NCI-H510A treated with DMSO at 0.1 percent for 48 hours (cell line): ENCODE results near the gene CCDC154.

Source experiments
- DNase-seq: peaks from one replicate; lab custom pipeline; 2025; lab: John Stamatoyannopoulos, UW

The CCDC154 gene

DNA sequence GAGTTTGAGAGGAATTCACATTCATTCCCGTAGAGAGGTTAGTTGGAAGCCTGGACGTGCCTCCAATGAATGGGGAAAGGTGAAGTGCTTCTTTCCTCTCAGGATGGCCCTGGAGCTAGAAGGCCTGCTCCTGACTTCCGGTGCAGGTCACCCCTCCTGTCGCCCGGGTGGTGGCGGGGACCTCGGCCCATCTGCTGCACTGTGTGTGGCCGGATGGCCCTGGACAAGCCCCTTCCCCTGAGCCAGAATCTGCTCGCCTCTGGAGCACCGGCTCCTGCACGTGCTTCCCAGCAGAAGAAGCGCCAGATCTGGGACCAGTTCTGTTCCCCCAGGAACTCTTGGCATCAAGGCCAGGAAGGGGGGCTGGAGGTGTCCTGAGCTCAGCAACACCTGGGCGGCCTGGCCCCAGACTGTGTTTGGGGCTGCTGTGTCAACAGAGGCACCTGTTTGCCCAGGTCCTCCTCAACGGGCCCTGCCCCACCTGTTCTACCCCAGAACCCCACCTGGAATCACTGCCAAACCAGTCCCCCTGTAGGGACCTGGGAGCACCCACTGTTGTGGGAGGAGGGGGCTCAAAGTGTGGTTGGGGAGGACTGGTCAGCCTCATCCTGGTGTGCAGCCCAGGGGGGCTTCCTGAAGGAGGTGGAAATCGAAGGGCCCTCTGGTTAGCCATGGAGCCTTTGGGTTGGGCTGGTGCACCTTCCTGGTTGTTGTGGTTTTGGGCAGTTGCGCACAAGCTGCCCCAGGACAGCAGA, 18.6 kb downstream of the CCDC154 start:
- no peak for DNase-seq

DNA sequence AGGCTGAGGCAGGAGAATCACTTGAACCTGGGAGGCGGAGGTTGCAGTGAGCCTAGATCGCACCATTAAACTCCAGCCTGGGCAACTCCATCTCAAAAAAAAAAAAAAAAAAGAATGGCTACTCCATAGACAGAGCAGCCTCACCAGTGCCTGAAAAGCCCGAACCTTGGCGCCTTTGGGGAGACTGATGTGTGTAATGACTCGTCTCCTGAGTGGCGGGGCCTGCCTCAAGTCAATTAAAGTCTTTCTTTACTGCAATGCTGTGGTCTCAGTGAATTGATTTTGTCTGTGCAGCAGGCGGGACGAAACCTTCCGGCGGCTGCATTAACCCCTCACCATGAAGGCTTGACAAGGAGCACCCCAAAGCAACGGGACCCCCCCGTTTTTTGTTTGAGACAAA, 20.3 kb downstream of the CCDC154 start:
- DNase-seq = no peak

DNA sequence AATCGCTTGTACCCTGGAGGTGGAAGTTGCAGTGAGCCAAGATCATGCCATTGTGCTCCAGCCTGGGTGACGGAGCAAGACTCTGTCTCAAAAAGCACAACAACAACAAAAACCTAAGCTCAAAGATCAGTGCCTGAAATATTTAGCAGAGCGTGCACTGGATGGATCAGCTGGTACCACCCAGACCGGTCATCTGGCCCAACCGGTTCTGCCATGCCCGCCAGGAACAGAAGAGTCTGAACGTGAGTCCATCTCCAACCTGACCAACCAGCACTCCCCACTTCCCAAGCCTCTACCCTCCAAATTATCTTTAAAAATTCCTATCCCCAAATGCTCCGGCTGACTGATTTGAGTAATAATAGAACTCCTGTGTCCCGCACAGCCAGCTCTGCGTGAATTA, 22.3 kb downstream of the CCDC154 start:
- no peak for DNase-seq

DNA sequence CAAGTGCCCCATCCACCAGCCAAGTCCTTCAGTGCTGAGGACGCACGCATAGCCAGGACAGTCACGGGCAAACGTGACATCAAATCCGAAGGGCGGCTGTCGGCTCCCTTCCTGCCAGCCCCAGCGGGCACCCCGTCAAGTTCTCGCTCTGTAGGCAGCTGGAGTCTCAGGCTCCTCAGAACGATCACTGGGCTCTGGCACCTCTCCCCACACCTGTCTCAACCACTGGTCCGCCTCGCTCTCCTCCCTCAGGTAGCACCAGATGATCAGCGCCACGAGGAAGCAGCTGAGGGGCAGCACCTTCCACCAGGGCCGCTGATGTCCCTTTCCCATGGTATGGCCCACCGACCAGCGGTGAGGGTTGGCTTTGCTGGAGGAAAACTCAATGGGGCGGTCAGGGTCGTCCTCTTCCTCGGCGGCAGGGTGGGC, 24.2 kb downstream of the CCDC154 start:
- DNase-seq = no peak

DNA sequence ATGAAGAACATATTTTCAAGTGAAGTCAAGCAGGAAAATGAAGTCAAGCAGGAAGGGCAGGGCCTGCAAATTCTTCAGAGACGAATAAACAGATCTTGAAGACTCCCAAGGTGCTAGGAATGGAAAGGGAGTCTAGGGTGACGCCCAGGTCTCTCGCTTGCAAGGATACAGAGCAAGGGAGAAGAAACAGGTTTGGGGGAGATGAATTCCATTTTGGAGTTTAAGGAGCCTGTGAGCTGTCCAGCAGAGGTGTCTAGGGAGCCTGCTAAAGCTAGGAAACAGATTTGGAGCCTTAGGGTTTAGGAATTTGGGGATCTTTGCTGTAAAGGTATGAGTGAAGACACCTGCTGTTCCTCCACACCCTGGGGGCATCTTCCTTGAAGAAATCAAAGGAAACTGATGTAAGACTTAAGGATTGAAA, 27.8 kb downstream of the CCDC154 start:
- no peak for DNase-seq

DNA sequence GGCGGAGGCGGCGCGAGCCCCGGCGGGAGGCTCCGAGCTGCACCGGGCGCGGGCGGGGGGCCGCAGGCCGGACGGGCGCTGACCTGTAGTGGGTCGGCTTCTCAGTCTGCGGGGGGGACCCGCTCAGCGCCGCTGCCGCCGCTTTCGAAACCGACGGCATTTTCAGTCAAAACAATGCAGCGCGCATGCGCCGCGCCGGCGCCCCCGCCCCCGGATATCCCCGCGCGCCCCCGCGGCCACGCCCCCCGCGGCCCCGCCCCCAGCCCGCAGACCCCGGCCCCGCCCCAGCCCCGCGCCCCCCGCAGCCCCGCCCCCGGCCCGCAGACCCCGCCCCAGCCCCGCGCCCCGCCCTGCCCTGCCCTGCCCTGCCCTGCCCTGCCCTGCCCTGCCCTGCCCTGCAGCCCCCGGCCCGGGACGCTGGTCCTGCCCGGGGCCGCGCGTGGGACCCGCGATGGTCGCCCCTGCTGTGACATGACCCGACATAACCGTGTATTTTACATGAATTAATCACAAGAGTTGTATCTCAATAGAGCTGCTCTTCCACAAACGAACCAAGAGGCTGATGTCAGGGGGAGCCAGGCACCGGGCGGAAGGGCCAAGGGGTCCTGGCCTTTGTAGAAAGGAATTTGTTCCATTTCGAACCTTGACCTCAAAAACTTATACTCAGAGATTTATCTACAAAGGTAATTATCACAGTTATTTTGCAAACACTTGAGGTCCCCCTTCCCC, 29.7 kb downstream of the CCDC154 start, which contains the start of gene UNKL:
Gene UNKL, minus strand, starts transcription at position 173 of the 729 bp plus-strand sequence. Its CDS starts 13 bp downstream, at position 160.
- DNase-seq = no peak

DNA sequence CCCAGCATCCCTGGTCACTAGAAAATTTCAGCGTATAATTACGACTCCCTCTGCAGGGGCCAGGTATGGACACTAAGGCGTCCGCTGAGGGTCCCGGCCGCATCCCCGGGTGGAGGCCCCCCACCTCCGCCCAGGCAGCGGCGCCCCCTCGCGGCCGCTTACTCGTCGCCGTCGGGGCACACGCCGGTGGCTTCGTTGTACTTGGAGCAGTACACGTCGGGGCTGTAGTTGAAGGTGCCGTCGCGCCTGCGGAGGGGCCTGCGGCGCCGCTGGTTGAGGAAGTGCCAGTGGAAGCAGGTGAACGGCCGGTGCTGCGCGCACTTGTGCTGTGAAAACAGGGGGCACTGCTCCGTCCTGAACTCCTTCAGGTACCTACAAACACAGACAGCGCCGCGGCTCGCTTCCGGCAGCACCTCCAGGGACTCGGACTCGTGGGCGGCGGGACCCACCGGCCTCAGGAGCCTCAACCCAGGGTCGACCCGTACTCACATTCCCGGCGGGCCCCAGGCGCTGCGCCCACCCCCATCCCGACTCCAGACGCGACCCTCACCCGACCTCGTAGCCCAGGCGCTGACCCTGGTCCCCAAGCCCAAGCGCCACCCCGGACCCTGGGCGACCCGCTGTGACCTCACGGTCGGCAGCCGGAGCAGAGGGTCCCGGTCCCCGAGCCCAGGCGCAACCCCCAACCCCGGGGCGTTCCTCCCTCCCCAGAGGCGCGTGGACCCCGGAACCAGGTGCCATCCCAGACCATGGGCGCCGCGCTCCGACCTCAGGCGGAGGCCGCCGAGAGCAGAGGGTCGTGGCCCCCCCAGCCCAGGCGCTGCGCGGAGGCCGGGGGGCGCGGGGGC, 30.4 kb downstream of the CCDC154 start:
- no peak for DNase-seq

DNA sequence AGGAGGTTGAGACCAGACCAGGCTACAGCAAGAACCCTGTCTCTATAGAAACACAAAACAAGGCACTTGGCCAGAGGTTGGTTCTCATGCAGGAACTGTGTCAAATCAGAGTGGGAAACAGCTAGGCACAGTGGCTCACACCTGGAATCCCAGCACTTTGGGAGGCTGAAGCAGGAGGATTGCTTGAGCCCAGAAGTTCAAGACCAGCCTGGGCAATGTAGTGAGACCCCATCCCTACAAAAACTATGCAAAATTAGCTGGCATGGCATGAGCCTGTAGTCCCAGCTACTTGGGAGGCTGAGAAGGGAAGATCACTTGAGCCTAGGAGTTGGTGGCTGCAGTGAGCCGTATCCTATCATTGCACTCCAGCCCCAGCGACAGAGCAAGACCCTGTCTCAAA, 31.5 kb downstream of the CCDC154 start:
- DNase-seq = no peak

DNA sequence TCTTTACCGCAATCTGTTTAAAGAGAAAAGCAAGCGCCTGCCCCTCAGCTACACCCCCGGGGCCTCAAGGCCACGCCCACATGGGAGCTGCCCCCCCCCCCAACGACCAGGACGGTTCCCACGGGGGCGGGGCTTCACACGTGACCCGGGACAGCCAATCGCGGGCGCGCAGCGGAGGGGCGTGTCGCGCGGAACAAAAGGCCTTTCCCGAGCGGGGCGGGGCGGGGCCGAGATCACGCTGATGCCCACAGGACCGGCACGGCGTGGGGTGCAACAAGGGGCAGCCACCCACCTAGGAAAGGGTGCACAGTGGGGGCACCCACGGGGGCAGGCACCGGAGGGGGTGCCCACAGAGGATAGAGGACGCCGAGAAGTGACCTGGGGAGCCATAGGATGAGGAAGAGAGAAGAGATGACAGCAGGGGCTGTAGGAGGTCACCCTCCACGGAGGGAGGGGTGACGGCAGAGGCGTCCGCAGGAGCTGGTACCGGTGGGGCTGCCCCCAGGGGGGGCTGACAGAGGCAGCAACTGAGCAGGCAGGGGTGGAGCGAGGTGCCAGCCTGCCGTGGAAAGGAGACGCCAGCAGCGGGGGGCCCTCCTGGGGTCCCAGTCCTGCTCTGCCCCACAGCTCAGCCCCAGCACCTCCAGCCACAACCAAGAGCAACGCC, 36.1 kb downstream of the CCDC154 start:
- DNase-seq = peak; percentile 51

DNA sequence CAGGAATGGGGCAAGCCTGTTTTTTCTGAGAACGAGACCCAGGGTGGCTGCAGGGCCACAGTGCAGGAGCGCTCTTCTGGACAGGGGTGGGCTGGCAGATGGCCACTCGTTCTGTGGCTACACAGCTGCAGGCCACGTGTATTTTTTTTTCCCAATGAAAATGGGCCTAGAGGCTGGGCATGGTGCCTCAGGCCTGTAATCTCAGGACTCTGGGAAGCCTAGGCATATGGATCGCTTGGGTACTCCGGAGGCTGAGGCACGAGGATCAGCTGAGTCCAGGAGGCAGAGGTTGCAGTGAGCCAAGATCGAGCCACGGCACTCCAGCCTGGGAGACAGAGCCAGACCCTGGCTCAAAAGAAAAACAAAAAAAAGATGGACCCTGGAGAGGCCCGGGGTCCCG, 36.6 kb downstream of the CCDC154 start:
- no peak for DNase-seq

DNA sequence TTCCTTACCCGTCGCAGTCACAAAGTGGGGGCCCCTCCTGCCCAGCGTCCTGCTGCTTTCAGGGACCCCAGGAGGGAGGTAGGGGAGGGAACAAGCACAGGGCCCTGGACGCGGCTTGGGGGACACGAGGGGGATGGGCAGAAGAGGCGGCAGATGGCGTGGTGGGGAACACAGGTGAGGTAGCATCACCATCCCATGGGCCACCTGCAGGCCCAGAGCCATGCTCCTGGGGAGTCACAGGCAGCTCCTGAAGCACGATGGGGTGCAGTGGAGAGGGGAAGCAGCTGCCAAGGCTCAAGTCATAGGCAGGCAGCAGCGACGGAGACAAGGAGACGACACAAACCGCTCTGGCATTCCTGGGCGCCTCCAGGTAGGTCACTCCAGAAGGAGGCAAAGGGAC, 40.6 kb downstream of the CCDC154 start:
- DNase-seq = no peak

DNA sequence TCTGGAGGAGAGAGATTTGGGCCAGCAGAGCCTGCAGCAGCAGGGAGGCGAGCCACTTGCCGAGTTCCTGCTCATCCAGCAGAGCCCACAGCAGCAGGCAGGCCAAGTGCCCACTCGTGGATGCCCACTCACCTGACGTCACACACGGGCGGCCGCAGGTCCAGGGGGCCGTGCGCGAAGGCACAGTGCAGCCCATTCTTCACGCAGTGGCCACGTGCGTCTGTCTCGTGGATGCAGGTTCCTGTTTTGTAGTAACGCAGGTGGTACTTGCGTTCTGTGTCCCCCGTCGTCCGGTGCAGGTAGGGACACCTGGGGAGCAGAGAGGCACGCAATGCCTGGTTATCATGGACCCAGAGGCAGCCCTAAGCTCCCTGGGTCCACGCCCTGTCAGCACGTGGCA, 41.3 kb downstream of the CCDC154 start:
- no peak for DNase-seq

DNA sequence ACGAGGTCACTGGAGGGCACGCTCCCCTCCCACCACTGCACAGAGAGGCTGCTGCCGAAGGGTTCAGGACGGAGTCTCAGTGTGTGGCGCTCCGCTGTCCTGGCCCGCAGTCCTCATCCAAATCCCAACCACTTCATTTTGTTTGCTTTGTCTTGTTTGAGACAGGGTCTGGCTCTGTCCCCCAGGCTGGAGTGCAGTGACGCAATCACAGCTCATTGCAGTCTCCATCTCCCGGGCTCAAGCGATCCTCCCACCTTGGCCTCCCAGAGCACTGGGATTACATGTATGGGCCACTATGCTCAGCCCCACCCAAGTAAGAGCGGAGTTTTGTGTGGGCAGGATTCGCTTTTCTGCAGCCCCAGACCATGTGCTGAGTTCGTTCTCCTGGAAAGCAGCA, 42.6 kb downstream of the CCDC154 start:
- DNase-seq = no peak

DNA sequence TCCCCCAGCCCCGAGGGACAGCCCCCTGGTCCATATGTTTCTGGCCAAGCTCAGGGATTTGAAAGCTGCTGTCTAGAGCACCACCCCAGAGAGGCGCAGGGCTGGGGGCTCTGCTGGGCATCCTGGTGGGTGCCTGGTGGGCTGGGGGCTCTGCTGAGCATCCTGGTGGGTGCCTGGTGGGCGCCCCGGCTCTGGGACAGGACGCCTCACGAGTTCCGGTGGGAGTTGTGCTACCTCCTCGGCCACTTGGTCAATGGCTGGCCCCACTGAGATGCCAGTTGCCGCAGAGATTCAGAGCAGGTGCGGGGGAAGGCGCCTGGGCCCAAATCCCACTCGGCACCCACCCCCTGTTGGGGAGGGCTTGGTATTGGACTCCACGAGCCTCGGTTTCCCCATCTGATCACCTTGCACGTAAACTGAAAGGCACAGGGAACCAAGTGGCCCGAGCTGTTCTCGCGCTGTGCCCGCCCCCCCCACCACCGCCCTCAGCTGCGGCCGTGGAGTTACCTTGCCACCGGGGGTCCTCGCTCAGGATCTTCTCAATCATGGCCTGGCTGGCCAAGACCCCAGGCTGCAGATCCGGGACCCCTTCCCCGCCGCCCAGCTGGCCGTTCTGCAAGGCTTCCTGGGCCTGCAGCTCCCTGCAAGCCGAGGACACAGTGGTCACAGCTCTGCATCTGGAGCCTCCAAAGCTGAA, 43.1 kb downstream of the CCDC154 start:
- no peak for DNase-seq

DNA sequence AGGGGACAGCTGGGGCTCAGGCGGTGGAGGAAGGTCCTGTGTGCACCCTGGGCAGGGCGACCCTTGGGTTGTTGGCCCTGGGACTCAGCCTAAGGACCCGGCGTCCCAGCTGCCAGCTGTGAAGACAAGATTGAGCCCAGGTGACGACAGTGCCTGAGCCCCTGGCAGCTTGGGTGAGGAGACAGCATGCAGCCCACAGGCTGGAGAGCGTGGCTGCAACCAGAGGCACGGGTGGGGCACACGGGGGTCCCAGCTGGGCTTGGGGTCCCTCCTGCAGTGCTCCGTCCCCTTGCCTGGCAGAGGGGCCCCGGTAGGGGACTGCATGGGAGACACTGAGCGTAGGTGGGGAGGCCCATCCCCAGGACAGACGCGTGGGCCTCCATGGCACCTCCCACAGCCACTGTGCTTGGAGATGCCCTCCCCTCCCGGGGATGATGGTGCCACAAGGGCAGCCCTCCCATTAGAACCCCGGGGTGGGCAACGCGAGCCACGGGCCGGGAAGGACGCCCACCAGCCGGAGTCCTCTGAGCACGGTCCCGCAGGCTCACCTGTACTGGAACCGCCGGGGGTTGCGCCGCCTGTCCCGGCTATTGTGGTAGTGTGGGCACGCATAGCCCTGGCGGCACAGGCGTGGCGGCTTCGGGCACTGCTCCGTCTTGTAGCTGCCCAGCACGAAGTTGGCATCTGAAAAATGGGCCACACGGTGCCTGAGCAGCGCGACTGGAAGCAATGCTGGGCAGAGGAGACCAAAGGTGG, 45.4 kb downstream of the CCDC154 start:
- no peak for DNase-seq

DNA sequence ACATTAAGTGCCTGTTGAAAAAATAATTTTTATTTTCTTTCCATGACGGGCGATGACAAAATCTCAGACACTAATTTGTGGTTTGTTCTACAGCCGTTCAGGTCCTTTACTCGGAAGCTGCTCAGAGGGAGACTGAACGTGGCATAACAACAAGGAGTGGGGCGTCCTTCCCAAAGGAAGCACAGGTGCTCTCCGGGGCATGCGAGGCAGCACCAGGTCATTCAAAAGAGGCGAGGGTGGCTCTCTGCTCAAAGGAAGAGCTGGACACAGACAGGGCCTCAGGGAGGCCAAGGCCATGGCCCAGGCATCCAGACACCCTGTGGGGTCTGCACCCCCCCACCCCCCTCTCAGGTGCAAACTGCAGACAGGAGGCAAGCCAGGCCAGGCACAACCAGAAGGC, 46.0 kb downstream of the CCDC154 start:
- DNase-seq = no peak

DNA sequence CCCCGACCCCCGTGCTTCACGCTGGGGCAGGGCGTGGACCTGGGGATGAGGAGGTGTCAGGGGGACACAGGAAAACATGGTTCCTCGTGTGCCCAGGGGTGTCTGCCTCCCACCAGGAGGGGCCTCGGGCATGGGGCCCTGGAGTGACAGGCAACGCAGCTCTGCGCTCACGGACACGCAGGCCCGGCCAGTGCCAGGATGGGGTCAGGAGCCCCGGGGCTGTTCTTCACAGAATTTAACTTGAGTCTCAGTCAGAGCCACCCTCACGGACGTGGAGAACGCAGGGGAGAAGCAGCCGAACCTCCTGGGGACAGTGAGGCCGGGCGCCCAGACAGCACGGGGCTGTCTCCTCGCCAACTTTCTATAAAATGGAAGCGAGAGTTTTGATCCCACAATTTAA, 46.6 kb downstream of the CCDC154 start:
- DNase-seq = no peak

DNA sequence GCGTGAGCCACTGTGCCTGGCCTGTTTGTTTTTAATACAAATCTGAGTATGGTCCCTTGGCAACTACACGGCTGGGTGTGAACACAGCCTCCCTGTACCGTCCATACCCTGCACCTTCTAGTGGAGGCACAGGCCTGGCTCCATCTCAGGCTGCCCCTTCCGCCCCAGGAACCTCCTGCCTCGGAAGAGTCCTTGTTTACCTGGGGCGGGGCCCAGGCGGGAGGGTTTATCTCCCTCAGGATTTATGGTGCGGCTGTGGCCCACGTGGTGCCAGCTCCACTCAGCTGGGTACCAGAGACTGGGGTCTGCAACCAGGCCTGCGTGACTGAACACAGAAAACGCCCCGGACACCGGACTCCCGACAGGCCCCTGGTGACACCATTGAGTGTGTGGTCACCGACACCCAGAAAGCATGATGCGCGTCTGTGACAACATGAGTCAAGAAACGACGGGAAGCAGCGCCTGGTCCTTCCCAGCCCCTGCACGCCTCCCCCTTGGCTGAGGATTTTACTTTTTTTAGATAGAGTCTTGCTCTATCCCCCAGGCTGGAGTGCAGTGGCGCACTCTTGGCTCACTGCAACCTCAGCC, 48.8 kb downstream of the CCDC154 start:
- DNase-seq = no peak

DNA sequence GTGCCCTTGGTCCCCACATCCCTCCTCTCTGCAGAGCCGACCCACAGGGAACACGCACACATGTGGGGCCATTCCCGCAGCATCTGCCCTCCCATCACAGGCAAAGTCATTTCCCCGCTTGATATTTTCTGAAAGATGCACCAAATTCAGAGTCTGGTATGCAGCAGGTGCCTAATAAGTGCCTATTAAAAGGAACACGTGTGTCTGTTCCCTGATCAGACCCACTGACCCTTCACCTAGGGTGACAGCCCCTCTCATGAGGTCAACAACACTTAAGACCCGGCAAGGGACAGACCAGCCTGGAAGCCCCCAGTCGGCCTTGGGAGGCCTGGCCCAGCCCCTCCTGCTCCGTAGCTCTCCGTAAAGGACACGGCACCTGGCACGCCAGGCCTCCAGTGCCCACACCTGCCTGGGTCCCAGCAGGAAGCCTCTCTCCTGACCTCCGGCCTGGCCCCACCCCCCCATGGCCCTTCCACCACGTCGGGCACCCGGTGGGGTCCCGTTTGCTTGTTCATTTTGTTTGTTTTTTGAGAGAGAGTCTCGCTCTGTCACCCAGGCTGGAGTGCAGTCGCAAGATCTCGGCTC, 49.9 kb downstream of the CCDC154 start:
- no peak for DNase-seq

DNA sequence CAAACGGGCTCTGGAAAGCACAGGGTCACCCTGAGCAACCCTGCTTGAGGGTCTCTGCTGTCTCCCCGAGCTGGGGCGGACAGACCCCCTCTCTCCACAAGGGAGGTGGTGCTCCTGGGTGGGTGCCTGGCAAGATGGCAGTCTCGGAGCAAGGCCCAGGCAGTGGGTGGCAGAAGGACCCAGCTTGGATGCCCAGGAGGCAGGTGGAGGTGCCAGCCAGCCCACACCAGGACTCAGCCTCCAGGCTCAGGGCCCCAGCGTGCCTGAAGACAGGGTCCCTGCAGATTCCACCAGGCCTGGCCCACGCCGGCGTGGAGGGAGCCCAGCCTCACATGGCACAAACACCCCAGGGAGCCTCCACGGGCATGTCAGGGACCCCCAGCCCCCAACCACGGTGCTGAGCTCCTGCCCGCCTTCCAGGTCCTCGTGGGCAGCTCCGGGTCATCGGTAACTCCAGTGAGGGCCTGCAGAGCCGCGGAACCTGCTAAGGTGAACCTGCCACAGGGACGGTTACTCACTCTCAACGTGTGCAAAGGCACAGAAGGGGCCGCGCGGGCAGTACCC, 50.7 kb downstream of the CCDC154 start:
- no peak for DNase-seq
